ENCODE results near the gene ADO. TPM values are rescaled to one million over a fixed set of nuclear protein-coding genes. Genes with fewer than 3 reads are reported as not detected.

ADO gene
- total RNA-seq, 4 donors from 2014 or later = 10.0 to 16.0 (median 13.8) TPM

DNA sequence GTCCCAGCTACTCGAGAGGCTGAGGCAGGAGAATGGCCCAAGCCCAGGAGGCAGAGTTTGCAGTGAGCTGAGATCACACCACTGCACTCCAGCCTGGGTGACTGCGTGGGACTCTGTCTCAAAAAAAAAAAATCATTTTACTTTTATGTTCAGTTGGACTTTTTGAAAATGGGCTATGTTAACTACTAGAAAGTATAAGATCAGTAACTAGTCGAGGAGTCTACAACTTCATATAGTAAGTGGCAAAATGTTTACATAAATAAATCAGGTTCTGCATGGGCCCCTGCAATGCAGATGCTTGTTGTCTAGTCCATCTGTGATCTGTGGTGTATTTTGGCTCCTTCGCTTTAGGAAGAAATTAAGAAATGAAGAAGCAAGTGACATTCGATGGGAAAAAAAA, 12.3 kb upstream of the ADO start:
- H3K4me3 ChIP-seq = no peak overlapping the region
- H3K27ac ChIP-seq = no peak overlapping the region
- H3K36me3 ChIP-seq = no peaks in the 10 kb centered on the region
- intact Hi-C loops (cut with DNase I) = no loop called here
- no peak for DNase-seq
- 61 to 62% methylated on average over 5 of the region's 5 CpGs for WGBS, 2 donors
- H3K4me1 ChIP-seq = no peaks in the 10 kb centered on the region
- TF ChIP-seq POLR2A (IDR thresholded peaks at IDR 0.05) (no peak), CTCF (IDR thresholded peaks at IDR 0.05) (no peak)
- no peaks in the 10 kb centered on the region for H3K9me3 ChIP-seq
- H3K27me3 ChIP-seq = peaks cover 0 to 5% (median 0%) of the 10 kb centered on the region in 4 donors

GRCh38 chr10:62794306-62794705, 10.2 kb upstream of the ADO start:
- Histone ChIP-seq H3K9me3 (no peaks in the 10 kb centered on the region), H3K4me1 (no peaks in the 10 kb centered on the region), H3K27me3 (peaks cover 0 to 19% (median 0%) of the 10 kb centered on the region in 4 donors), H3K27ac (no peak overlapping the region), H3K4me3 (no peak overlapping the region), H3K36me3 (no peaks in the 10 kb centered on the region)
- intact Hi-C loops (cut with DNase I) = no loop called here
- TF ChIP-seq POLR2A (IDR thresholded peaks at IDR 0.05) (no peak), CTCF (IDR thresholded peaks at IDR 0.05) (no peak)
- WGBS, 2 donors = 67 to 78% methylated on average over 1 of the region's 1 CpG
- DNase-seq = no peak

DNA sequence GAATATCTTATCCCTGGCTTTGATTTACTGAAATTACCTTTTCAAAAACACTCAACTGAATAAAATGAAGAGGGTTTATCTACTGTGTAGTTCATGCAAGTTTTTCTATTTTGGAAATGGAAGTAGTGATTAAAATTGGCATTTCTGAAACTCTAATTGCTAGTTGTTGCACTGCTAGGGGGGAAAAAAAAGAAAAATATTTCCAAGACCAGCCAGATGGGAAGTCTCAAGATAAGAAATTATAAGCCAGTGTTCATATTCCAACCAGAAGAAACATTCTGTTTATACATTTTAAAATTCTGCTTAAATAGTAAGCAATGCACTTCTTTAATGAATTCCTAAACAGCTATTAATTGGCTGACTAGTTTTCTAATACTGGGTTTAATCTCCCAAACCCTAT, 9.4 kb upstream of the ADO start:
- Histone ChIP-seq H3K36me3 (no peaks in the 10 kb centered on the region), H3K27me3 (peaks cover 0 to 19% (median 0%) of the 10 kb centered on the region in 4 donors), H3K4me3 (no peak overlapping the region), H3K9me3 (no peaks in the 10 kb centered on the region), H3K27ac (no peak overlapping the region), H3K4me1 (no peaks in the 10 kb centered on the region)
- no peak for DNase-seq
- TF ChIP-seq CTCF (IDR thresholded peaks at IDR 0.05) (no peak), POLR2A (IDR thresholded peaks at IDR 0.05) (no peak)
- intact Hi-C loops (cut with DNase I) = no loop called here

GRCh38 chr10:62795762-62796161, 8.8 kb upstream of the ADO start:
- Histone ChIP-seq H3K4me1 (no peaks in the 10 kb centered on the region), H3K9me3 (no peaks in the 10 kb centered on the region), H3K4me3 (no peak overlapping the region), H3K27ac (no peak overlapping the region), H3K27me3 (peaks cover 0 to 26% (median 0%) of the 10 kb centered on the region in 4 donors), H3K36me3 (no peaks in the 10 kb centered on the region)
- DNase-seq = no peak
- intact Hi-C loops (cut with DNase I) = no loop called here
- 85 to 88% methylated on average over 4 of the region's 4 CpGs for WGBS, 2 donors
- TF ChIP-seq POLR2A (IDR thresholded peaks at IDR 0.05) = no peak
- no peak for TF ChIP-seq CTCF (IDR thresholded peaks at IDR 0.05)

DNA sequence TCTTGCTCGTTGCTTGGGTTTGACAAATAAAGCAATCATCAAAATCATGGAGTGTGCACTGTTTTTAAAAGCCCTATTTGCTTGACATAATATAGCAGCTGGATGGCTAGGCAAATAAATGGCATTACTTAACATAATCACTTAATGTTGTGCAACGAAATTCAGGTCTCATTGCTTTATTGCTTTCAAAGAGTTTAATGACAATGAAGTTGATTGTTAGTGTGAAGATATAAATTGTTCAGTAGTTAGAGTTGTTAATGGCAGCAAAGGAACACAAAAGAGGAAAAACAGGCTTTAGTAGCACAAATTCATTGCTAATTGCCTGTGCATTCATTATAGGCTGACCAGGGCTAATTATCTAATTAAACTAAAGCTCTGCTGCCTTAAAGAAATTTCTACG, 7.6 kb upstream of the ADO start:
- no peak for TF ChIP-seq POLR2A (IDR thresholded peaks at IDR 0.05)
- no peak for TF ChIP-seq CTCF (IDR thresholded peaks at IDR 0.05)
- H3K36me3 ChIP-seq = no peaks in the 10 kb centered on the region
- no peak for DNase-seq
- WGBS, 2 donors = 66 to 71% methylated on average over 3 of the region's 3 CpGs
- intact Hi-C loops (cut with DNase I) = no loop called here
- H3K27ac ChIP-seq = no peak overlapping the region
- H3K9me3 ChIP-seq = no peaks in the 10 kb centered on the region
- H3K27me3 ChIP-seq = peaks cover 0 to 26% (median 0%) of the 10 kb centered on the region in 4 donors
- no peak overlapping the region for H3K4me3 ChIP-seq
- no peaks in the 10 kb centered on the region for H3K4me1 ChIP-seq
